GM21367 (cell line): Measurements from ENCODE around the gene ZNF180.
"Not testable (repeated sequence)": the region's sequence is repeated elsewhere in the genome, so short reads cannot be mapped to it uniquely, and the experiment has no call there.

Source experiments
- ATAC-seq: cut with Tn5 transposase; IDR thresholded peaks from one replicate; pipeline ENCODE4 v1.9.1; 2021; ENCODE audit not compliant: unreplicated experiment

The ZNF180 gene

GRCh38 chr19:44499559-44499958 is 763 bp downstream of the ZNF180 start:
- peak; percentile 3 for ATAC-seq

DNA sequence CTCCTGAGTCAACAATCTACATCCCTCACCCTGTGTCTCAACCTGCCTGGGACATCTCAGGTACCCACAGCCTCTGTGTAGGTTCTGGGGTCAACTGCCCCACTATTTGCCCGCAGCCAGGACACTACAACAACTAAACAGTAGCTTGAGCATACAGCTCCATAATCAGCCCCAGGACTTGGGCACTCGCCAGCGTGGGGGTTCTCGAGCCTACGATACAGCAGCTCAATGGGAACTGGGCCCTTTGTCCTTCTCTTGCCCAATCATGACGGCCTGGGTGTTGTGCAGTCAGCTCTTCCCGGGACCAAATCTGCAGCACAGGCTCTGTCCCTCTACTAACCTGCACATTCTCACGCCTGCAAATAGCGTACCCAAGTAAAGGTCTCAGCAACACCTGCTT is 1.3 kb downstream of the ZNF180 start:
- no peak for ATAC-seq

DNA sequence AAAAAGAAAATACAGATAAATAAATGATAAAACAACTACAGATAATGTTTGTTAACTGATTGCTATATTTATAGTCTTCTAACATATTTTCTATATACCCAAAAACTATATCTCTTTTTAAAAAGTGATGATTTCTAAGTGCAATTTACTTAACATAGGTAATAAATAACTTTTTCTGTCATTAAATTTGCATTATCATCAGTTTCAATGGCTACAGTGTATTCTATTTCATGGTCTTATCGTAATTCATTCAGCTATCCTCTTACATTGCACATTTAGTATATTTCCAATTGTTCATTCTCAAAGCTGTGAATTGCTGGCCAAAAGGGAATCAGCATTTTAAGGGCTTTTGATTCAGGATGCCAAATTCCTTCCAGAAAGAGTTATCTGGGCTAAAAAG is 3.6 kb downstream of the ZNF180 start:
- no peak for ATAC-seq

DNA sequence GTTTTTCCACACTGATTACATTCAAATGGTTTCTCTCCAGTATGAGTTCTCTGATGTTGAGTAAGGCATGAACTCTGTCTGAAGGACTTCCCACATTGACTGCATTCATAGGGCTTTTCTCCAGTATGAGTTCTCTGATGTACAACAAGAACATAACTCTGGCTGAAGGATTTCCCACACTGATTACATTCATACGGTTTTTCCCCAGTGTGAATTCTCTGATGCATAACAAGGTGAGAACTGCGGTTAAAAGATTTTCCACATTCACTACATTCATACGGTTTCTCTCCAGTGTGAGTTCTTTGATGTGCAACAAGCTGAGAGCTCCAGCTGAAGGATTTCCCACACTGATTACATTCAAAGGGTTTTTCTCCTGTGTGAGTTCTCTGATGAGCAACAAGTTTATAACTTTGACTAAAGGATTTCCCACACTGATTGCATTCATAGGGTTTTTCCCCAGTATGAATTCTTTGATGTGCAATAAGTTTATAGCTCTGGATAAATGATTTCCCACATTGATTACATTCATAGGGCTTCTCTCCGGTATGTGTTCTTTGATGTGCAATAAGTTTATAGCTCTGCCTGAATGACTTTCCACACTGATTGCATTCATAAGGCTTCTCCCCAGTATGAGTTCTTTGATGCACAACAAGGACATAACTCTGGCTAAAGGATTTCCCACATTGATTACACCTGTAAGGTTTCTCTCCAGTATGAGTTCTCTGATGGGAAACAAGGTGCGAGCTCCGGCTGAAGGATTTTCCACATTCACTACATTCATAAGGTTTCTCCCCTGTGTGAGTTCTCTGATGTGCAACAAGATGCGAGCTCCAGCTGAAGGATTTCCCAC is 23.5 kb downstream of the ZNF180 start:
- no peak for ATAC-seq

DNA sequence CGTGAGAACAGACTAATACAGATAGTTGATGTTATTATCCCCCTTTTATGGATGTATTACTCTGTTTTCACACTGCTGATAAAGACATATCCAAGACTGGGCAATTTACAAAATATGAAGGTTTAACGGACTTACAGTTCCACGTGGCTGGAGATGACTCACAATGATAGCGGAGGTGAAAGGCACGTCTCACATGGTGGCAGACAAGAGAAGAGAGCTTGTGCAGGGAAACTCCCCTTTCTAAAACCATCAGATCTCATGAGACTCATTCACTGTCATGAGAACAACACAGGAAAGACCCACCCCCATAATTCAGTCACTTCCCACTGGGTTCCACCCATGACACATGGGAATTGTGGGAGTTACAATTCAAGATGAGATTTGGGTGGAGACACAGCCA is 31.6 kb downstream of the ZNF180 start:
- ATAC-seq, result not testable (repeated sequence)

DNA sequence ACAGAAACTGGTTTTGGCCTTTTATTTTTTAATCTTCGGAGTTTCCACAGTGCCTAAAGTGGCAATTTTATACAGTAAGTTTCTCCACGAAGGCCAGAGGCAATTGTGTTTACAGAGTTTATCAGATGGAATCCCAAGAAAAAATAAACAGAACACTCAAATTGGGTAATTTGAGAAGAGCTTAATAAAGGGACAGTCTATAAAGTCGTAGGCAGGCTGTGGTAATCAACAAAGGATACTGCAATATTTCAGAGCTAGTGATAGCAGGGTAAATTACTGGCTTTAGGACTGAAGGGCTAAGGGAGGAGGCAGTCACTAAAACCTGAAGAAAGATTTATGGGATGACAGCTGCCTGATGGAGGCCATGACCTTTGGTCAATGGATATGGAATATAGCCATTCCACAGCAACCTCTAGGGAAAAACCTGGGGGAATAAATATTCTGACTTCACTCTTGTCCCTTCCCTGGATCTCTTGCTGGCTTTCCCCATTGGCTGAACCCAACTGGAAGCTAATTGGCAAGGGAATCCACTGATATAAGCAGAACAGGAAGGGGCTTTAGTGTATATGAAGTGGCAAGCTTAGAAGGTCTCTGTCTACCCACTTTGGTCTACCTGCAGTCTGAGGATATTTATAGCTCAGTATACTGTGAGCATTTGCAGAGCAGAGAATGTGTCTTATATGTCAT is 37.6 kb downstream of the ZNF180 start:
- ATAC-seq, result not testable (repeated sequence)

- ATAC-seq, result not testable (repeated sequence)
Measured at GRCh38 chr19:44456016-44456415, 44.3 kb downstream of the ZNF180 start.

GRCh38 chr19:44455100-44455499 is 45.2 kb downstream of the ZNF180 start:
- ATAC-seq, result no peak

DNA sequence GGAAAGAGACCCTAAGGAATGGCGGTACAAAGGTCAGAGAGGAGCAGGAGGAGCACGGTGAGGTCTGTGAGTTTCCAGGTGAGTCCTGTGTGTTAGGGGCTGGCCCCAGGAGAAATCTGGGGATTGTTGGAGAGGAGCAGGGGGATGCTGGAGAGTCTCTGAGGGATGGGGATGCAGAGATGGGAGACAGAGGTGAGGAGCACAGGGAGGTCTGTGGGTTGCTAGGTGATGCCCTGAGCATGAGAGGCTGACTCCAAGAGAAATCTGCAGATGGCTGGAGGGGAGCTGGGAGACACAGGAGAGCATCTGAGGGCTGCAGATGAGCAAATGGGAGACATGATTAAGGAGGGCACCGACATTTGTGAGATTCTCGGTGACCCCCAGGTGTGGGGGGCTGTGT is 48.0 kb downstream of the ZNF180 start:
- no peak for ATAC-seq

DNA sequence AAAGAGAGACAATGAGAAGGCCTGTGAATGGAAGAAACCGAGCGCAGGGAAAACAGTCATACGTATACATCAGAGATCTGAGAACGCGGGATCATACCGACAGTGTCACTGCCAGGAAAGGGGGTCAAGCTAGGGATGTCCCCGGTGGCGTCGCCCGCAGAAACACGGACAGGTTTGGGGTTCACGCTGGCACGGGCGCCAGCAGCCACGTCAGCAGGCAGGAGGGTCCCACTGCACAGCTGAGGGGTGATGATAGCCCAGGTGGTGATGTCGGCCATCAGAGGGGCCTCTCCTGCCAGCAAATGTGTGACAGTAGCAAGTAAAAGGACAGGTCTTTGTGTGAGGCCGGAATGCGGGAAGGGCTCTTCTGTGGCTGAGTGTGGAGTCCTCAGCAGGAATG is 48.6 kb downstream of the ZNF180 start:
- ATAC-seq, result no peak

- ATAC-seq, result no peak
Measured at GRCh38 chr19:44447916-44448674, 52.2 kb downstream of the ZNF180 start, which contains the start of gene ZNF229. Gene ZNF229, minus strand, starts transcription at chr19:44448472. Its CDS starts 5,625 bp downstream, at chr19:44442847.

DNA sequence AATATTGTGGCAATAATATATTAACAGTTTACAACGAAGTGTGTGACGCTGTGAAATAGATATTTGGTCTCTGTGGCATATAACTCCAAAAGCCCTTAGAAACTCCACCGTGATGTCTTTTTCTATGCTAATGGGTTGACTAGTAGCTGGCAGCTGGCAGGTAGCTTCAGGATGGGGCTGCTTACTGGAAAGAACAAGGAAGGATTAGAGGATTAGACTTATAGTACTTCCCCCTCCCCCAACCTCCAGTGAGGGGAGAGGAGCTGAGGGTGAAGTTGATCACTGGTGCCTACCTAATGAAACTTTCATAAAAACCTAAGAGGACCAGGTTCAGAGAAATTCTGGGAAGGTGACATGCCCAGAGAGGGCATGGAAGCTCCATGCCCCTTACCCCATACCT is 61.9 kb downstream of the ZNF180 start:
- ATAC-seq, result no peak

- no peak for ATAC-seq
Measured at GRCh38 chr19:44435441-44435840, 64.9 kb downstream of the ZNF180 start.

DNA sequence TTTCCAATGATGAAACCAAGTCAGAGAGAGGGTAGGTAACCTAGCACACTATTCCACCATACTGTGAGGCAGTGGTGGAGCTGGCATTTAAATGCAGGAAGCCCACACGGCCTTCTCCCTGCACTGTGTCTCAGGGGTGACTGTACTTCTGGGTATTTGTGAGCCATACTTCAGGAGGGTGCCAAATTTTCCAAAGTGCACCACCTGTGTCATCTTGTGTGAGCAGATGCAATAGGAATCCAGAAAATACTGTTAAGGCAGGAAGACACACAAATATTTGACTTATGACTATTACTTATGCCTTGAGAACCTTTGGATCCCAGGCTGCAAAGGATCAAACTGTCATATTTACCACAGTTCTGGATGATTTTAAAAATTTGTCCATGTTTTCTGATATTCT is 69.4 kb downstream of the ZNF180 start:
- ATAC-seq, result no peak
